ENCODE data around the gene RHBDL1.

RHBDL1 gene

DNA sequence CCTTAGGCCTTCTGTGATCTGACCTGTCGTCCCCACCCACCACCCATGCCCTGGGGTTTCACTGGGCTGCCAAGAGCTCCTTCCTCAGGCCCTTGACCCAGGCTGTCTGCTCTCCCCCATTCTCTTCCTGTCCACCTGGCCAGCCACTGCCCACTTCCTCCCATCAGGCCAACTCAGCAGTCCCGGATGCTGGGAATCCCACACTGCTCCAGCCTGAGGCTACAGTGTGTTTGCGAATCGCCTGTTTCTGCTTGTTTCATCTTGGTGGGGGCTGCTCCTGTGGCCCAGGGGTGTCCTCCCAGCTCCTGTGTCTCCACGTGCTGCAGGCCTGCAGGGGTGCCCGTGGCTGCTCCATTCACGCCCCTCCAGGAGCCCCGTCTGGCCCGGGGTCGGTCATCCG is 38.6 kb downstream of the RHBDL1 start:
- Histone ChIP-seq H3K36me3 (ENCODE audit: control insufficient read depth in 2 of 2, insufficient read depth in 2 of 2, low read length in 2 of 2) (no peaks in the 10 kb centered on the region), H3K9me3 (ENCODE audit: control insufficient read depth in 2 of 2, low read length in 2 of 2) (no peaks in the 10 kb centered on the region), H3K4me1 (ENCODE audit: control insufficient read depth in 2 of 2, insufficient read depth in 2 of 2, low read length in 2 of 2) (peaks cover 21 to 25% of the 10 kb centered on the region in 2 donors), H3K9ac (ENCODE audit: low read depth in 1 of 2, low read length in 2 of 2) (no peak overlapping the region), H3K4me3 (ENCODE audit: low read length in 2 of 2) (no peak overlapping the region), H3K27ac (ENCODE audit: low read depth in 2 of 2, low read length in 2 of 2) (no peak overlapping the region), H3K27me3 (ENCODE audit: control insufficient read depth in 2 of 2, insufficient read depth in 2 of 2, low read length in 2 of 2) (peaks cover 18 to 33% of the 10 kb centered on the region in 2 donors)

DNA sequence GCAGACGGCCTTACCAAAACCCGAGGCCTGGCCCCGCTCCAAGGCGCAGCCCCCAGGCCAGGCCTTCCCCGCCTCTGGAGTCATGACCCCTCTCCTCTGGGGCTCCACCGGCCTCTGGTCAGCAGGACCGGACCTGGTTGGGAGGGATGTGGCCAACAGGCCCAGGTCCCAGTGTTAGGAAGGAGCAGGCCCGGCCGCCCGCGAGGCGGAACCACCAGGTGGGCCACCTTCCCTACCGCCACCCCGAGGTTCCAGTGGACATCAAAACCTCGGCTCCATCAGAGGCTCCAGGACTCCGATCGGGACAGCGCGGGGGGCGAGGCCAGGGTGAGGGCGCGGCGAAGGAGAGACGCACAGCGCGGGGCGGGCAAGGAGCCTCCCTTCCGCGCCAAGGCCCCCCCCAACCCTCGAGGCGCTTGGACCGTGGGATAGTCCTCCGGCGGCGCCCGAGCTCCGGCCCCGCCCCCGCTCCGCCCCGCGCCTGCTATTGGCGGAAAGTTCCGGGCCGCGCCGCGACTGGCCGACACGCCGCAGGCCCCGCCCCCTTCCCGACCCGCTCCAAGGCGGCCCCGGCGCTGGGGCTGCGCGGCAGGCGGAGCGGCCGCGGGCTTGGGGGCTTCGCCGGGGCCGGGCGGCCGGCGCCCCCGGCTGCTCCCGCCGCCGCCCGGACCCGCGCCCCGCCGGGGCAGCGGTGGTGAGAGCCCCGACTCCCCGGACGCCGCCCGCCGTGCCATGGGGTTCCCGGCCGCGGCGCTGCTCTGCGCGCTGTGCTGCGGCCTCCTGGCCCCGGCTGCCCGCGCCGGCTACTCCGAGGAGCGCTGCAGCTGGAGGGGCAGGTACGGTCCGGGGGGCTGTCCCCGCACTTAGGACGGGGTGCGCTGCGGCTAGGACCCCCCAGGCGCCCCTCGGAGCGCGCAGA is 39.3 kb downstream of the RHBDL1 start, which contains the start of gene METRN:
Gene METRN, plus strand, starts transcription at position 561 of the 919 bp plus-strand sequence. Its CDS starts 172 bp downstream, at position 733.
- Histone ChIP-seq H3K36me3 (ENCODE audit: control insufficient read depth in 2 of 2, insufficient read depth in 2 of 2, low read length in 2 of 2) (no peaks in the 10 kb centered on the region), H3K4me3 (ENCODE audit: low read length in 2 of 2) (peak within 1 kb of the TSS; percentile 48 to 61), H3K4me1 (ENCODE audit: control insufficient read depth in 2 of 2, insufficient read depth in 2 of 2, low read length in 2 of 2) (peaks cover 28 to 31% of the 10 kb centered on the region in 2 donors), H3K9ac (ENCODE audit: low read depth in 1 of 2, low read length in 2 of 2) (peak within 1 kb of the TSS in 1 of 2 donors; percentile 43), H3K27ac (ENCODE audit: low read depth in 2 of 2, low read length in 2 of 2) (no peak within 1 kb of the TSS), H3K27me3 (ENCODE audit: control insufficient read depth in 2 of 2, insufficient read depth in 2 of 2, low read length in 2 of 2) (peaks cover 13 to 28% of the 10 kb centered on the region in 2 donors), H3K9me3 (ENCODE audit: control insufficient read depth in 2 of 2, low read length in 2 of 2) (no peaks in the 10 kb centered on the region)

DNA sequence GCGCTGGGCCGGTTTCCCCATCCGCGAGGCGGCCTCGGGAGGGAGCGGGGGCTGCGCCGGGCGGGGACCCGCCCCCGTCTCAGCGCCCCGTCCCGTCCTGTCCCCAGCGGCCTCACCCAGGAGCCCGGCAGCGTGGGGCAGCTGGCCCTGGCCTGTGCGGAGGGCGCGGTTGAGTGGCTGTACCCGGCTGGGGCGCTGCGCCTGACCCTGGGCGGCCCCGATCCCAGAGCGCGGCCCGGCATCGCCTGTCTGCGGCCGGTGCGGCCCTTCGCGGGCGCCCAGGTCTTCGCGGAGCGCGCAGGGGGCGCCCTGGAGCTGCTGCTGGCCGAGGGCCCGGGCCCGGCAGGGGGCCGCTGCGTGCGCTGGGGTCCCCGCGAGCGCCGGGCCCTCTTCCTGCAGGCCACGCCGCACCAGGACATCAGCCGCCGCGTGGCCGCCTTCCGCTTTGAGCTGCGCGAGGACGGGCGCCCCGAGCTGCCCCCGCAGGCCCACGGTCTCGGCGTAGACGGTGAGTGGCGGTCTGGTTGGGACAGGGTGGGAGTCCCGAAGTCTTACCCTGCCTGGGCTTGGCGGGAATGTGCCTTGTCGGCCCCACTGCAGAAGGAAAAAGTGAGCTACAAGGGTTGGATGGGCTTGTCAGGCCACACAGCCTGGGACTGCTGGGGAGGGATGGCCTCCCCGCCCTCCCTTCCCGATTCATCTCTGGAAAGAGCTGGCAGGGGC is 40.2 kb downstream of the RHBDL1 start:
- H3K27me3 ChIP-seq (ENCODE audit: control insufficient read depth in 2 of 2, insufficient read depth in 2 of 2, low read length in 2 of 2), result peaks cover 13 to 21% of the 10 kb centered on the region in 2 donors
- H3K9me3 ChIP-seq (ENCODE audit: control insufficient read depth in 2 of 2, low read length in 2 of 2), result no peaks in the 10 kb centered on the region
- peaks cover 36 to 39% of the 10 kb centered on the region in 2 donors for H3K4me1 ChIP-seq (ENCODE audit: control insufficient read depth in 2 of 2, insufficient read depth in 2 of 2, low read length in 2 of 2)
- no peaks in the 10 kb centered on the region for H3K36me3 ChIP-seq (ENCODE audit: control insufficient read depth in 2 of 2, insufficient read depth in 2 of 2, low read length in 2 of 2)
- H3K27ac ChIP-seq (ENCODE audit: low read depth in 2 of 2, low read length in 2 of 2), result no peak overlapping the region
- peak overlapping the region in 1 of 2 donors; percentile 43 for H3K9ac ChIP-seq (ENCODE audit: low read depth in 1 of 2, low read length in 2 of 2)
- peak overlapping the region; percentile 48 to 61 for H3K4me3 ChIP-seq (ENCODE audit: low read length in 2 of 2)

DNA sequence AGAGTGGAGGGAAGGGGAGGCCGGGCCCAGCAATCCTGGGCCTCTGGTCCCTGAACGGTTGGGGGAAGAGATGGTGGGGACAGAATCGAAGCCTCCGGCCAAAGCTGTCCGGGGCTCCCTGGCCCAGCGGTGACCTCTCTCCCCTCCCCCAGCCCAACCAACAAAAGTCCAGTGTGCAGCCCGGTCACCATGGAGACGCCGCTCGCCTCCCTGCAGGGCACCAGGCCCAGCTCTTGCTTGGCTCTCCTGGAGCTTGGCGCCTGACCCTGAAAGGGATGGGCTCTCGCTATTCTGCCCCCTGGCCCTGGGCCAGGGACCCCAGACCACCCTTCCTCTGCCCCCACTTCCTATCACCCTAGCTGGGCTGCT is 40.7 kb downstream of the RHBDL1 start:
- peaks cover 38 to 41% of the 10 kb centered on the region in 2 donors for H3K4me1 ChIP-seq (ENCODE audit: control insufficient read depth in 2 of 2, insufficient read depth in 2 of 2, low read length in 2 of 2)
- H3K27me3 ChIP-seq (ENCODE audit: control insufficient read depth in 2 of 2, insufficient read depth in 2 of 2, low read length in 2 of 2), result peaks cover 11 to 15% of the 10 kb centered on the region in 2 donors
- H3K36me3 ChIP-seq (ENCODE audit: control insufficient read depth in 2 of 2, insufficient read depth in 2 of 2, low read length in 2 of 2), result no peaks in the 10 kb centered on the region
- H3K4me3 ChIP-seq (ENCODE audit: low read length in 2 of 2), result peak overlapping the region in 1 of 2 donors; percentile 37
- no peak overlapping the region for H3K27ac ChIP-seq (ENCODE audit: low read depth in 2 of 2, low read length in 2 of 2)
- H3K9ac ChIP-seq (ENCODE audit: low read depth in 1 of 2, low read length in 2 of 2), result peak overlapping the region in 1 of 2 donors; percentile 20
- no peaks in the 10 kb centered on the region for H3K9me3 ChIP-seq (ENCODE audit: control insufficient read depth in 2 of 2, low read length in 2 of 2)

DNA sequence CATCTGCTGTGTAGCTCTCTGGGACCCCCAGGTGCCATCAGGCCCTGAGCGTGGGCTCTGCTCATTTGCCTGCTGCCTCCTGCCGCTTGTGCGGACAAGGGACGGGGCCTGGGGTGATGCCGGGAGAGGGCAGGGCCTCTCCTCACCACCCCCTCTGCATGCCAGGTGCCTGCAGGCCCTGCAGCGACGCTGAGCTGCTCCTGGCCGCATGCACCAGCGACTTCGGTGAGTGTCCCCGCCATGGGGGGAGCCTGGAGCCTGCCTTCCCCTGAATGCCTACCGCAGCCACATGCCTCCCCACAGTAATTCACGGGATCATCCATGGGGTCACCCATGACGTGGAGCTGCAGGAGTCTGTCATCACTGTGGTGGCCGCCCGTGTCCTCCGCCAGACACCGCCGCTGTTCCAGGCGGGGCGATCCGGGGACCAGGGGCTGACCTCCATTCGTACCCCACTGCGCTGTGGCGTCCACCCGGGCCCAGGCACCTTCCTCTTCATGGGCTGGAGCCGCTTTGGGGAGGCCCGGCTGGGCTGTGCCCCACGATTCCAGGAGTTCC is 41.4 kb downstream of the RHBDL1 start:
- Histone ChIP-seq H3K9me3 (ENCODE audit: control insufficient read depth in 2 of 2, low read length in 2 of 2) (no peaks in the 10 kb centered on the region), H3K4me3 (ENCODE audit: low read length in 2 of 2) (no peak overlapping the region), H3K27me3 (ENCODE audit: control insufficient read depth in 2 of 2, insufficient read depth in 2 of 2, low read length in 2 of 2) (peaks cover 10 to 12% of the 10 kb centered on the region in 2 donors), H3K9ac (ENCODE audit: low read depth in 1 of 2, low read length in 2 of 2) (no peak overlapping the region), H3K4me1 (ENCODE audit: control insufficient read depth in 2 of 2, insufficient read depth in 2 of 2, low read length in 2 of 2) (peaks cover 43 to 47% of the 10 kb centered on the region in 2 donors), H3K27ac (ENCODE audit: low read depth in 2 of 2, low read length in 2 of 2) (no peak overlapping the region), H3K36me3 (ENCODE audit: control insufficient read depth in 2 of 2, insufficient read depth in 2 of 2, low read length in 2 of 2) (no peaks in the 10 kb centered on the region)

DNA sequence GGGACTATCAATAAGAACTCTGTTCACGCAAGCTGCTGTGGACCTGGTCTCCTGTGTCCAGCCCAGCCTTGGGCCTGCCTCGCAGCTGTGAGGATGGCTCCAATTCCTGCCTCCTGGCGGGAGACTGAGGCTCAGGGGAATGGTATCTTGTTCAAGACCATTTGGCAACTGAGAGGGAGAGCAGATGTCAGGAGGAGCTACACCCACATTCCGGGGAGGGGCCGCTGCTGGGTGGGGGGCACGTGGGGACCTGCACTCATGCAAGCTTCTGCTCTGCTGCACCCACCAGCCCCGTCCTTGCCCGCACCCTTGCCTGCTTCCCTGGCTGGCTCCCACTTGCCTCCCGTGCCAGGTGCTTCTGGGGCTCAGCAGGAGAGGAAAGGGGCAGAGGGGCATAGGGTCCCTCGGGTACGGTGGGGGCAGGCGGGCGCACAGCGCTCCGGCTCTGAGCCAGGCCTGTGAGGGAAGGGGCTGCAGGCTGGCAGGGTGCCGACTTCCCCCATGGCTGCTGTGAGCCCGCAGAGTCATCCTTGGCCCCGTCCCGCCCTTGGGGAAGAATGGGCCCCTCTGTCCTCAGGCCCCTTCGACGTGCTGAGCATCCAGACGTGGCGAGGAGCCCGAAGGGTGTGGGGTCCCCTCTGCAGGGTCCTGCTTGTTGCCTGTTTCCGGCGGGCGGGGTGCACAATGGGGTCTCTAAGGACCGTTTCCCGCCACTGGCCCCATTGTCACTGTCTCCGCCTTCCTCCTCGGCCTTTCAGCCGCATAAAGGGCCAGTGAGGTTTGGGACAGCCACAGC is 42.2 kb downstream of the RHBDL1 start:
- Histone ChIP-seq H3K27ac (ENCODE audit: low read depth in 2 of 2, low read length in 2 of 2) (no peak overlapping the region), H3K27me3 (ENCODE audit: control insufficient read depth in 2 of 2, insufficient read depth in 2 of 2, low read length in 2 of 2) (peaks cover 10 to 12% of the 10 kb centered on the region in 2 donors), H3K4me1 (ENCODE audit: control insufficient read depth in 2 of 2, insufficient read depth in 2 of 2, low read length in 2 of 2) (peaks cover 44 to 47% of the 10 kb centered on the region in 2 donors), H3K4me3 (ENCODE audit: low read length in 2 of 2) (no peak overlapping the region), H3K36me3 (ENCODE audit: control insufficient read depth in 2 of 2, insufficient read depth in 2 of 2, low read length in 2 of 2) (no peaks in the 10 kb centered on the region), H3K9me3 (ENCODE audit: control insufficient read depth in 2 of 2, low read length in 2 of 2) (no peaks in the 10 kb centered on the region), H3K9ac (ENCODE audit: low read depth in 1 of 2, low read length in 2 of 2) (no peak overlapping the region)

DNA sequence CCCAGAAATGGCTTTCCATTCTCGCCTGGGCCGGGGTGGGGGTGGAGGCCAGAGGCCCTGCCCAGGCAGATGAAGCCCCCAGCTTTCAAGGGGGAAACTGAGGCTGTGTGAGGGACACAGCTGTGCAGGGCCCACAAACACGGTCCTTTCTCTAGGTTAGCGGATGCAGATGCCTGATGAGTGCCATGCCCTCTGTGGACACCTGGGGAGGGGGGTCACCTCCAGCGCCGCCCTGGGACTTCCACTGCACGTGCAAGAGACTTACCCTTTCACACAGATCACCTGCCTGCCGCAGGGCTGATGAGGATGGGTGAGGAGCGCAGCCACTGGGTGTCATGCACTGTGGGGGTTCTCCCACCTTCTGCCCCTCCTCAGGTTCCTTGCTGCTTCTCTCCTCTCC is 42.9 kb downstream of the RHBDL1 start:
- peaks cover 10 to 12% of the 10 kb centered on the region in 2 donors for H3K27me3 ChIP-seq (ENCODE audit: control insufficient read depth in 2 of 2, insufficient read depth in 2 of 2, low read length in 2 of 2)
- H3K9me3 ChIP-seq (ENCODE audit: control insufficient read depth in 2 of 2, low read length in 2 of 2), result no peaks in the 10 kb centered on the region
- H3K4me3 ChIP-seq (ENCODE audit: low read length in 2 of 2), result peak overlapping the region in 1 of 2 donors; percentile 26
- no peaks in the 10 kb centered on the region for H3K36me3 ChIP-seq (ENCODE audit: control insufficient read depth in 2 of 2, insufficient read depth in 2 of 2, low read length in 2 of 2)
- no peak overlapping the region for H3K9ac ChIP-seq (ENCODE audit: low read depth in 1 of 2, low read length in 2 of 2)
- peaks cover 44 to 47% of the 10 kb centered on the region in 2 donors for H3K4me1 ChIP-seq (ENCODE audit: control insufficient read depth in 2 of 2, insufficient read depth in 2 of 2, low read length in 2 of 2)
- no peak overlapping the region for H3K27ac ChIP-seq (ENCODE audit: low read depth in 2 of 2, low read length in 2 of 2)

DNA sequence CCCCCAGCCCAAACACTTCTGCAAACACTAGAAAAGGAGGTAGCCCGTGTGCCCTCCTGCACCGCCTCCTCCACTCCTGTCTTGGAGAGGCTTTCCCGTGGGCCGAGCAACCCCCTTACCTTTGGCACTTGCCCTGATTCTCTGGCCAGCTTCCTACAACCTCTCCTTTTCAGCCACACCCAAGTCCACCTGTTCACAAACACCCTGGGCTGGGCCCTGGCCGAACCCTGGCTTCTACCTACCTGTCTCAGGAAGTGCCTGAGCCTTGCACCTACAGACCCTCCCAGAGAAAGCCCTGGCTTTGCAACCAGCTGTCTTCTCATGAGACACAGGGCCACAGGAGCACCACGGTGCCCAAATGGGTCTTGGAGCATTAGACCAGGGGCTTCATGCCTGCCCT is 43.5 kb downstream of the RHBDL1 start:
- Histone ChIP-seq H3K9ac (ENCODE audit: low read depth in 1 of 2, low read length in 2 of 2) (peak overlapping the region; percentile 10 to 52), H3K36me3 (ENCODE audit: control insufficient read depth in 2 of 2, insufficient read depth in 2 of 2, low read length in 2 of 2) (no peaks in the 10 kb centered on the region), H3K9me3 (ENCODE audit: control insufficient read depth in 2 of 2, low read length in 2 of 2) (no peaks in the 10 kb centered on the region), H3K4me1 (ENCODE audit: control insufficient read depth in 2 of 2, insufficient read depth in 2 of 2, low read length in 2 of 2) (peaks cover 44 to 47% of the 10 kb centered on the region in 2 donors), H3K27ac (ENCODE audit: low read depth in 2 of 2, low read length in 2 of 2) (peak overlapping the region; percentile 53 to 67), H3K4me3 (ENCODE audit: low read length in 2 of 2) (peak overlapping the region; percentile 31 to 41), H3K27me3 (ENCODE audit: control insufficient read depth in 2 of 2, insufficient read depth in 2 of 2, low read length in 2 of 2) (peaks cover 8 to 9% of the 10 kb centered on the region in 2 donors)

DNA sequence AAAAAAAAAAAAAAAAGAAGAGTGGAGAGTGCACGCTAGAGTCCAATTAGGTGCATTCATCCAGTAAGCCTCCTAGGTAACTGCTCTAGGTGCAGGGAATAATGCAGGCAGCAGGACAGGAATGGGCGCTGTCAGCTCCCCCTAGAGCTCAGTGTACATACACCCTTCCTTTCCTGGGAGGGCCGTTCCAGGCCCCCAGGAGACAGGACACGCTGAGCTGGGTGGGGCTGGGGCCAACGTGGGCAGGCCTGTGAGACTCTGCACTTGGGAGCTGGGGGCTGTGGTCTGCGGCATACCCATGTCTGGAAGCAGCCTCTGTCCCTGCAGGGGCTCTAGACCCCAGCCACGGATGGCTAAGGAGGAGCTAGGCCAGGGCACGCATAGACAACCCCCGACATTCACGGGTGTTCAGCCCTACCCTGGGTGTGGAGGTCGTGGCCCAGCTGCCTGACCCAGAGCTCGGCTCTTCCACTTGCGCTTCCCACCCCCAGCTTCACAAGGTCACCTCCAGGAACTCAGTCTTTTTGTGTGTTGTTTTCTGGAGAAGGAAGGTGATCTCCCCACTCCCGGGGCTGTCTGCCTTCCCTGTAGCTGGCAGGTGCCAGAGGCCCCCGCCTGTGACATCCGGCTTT is 44.5 kb downstream of the RHBDL1 start:
- H3K4me1 ChIP-seq (ENCODE audit: control insufficient read depth in 2 of 2, insufficient read depth in 2 of 2, low read length in 2 of 2), result peaks cover 40 to 45% of the 10 kb centered on the region in 2 donors
- H3K9me3 ChIP-seq (ENCODE audit: control insufficient read depth in 2 of 2, low read length in 2 of 2), result no peaks in the 10 kb centered on the region
- peak overlapping the region; percentile 87 to 90 for H3K27ac ChIP-seq (ENCODE audit: low read depth in 2 of 2, low read length in 2 of 2)
- H3K36me3 ChIP-seq (ENCODE audit: control insufficient read depth in 2 of 2, insufficient read depth in 2 of 2, low read length in 2 of 2), result no peaks in the 10 kb centered on the region
- peak overlapping the region; percentile 66 to 80 for H3K9ac ChIP-seq (ENCODE audit: low read depth in 1 of 2, low read length in 2 of 2)
- H3K27me3 ChIP-seq (ENCODE audit: control insufficient read depth in 2 of 2, insufficient read depth in 2 of 2, low read length in 2 of 2), result peaks cover 7 to 8% of the 10 kb centered on the region in 2 donors
- peak overlapping the region; percentile 77 to 80 for H3K4me3 ChIP-seq (ENCODE audit: low read length in 2 of 2)

All from mucosa of rectum (tissue), 2 donors.